Osteoblast (primary cell): ENCODE results near the gene SCN8A. TPM values are rescaled to one million over a fixed set of nuclear protein-coding genes. Genes with fewer than 3 reads are reported as not detected.

Source experiments
- DNase-seq: peaks from one replicate; pipeline ENCODE4 v3.0.0; 2011; ENCODE audit warnings: low spot score, mixed read lengths; ENCODE audit not compliant: insufficient read length; ENCODE audit errors: missing footprints
- H2AFZ ChIP-seq: 2 replicates; pipeline ENCODE4 v1.6.0; 2011; ENCODE audit warnings: mild to moderate bottlenecking, low read length
- H3K27ac ChIP-seq: 2 replicates; pipeline ENCODE4 v1.5.1; 2011; ENCODE audit warnings: mild to moderate bottlenecking, low read depth, low read length, moderate library complexity
- H3K27me3 ChIP-seq: 2 replicates; pipeline ENCODE4 v1.6.0; 2012; ENCODE audit warnings: mild to moderate bottlenecking, control low read depth, inconsistent platforms, low read length, moderate library complexity; ENCODE audit not compliant: insufficient read depth
- H3K36me3 ChIP-seq: 2 replicates; pipeline ENCODE4 v1.5.1; 2011; ENCODE audit warnings: mild to moderate bottlenecking, low read length, control low read depth, moderate library complexity; ENCODE audit not compliant: insufficient read depth
- H3K4me1 ChIP-seq: 2 replicates; pipeline ENCODE4 v1.5.1; 2011; ENCODE audit warnings: mild to moderate bottlenecking, low read length, control low read depth, moderate library complexity; ENCODE audit not compliant: insufficient read depth
- H3K4me2 ChIP-seq: 2 replicates; pipeline ENCODE4 v1.6.0; 2011; ENCODE audit warnings: mild to moderate bottlenecking, low read length; ENCODE audit not compliant: insufficient read depth
- H3K4me3 ChIP-seq: fragments of 200-600 bp; sonication (generic); 3 replicates; pipeline ENCODE4 v1.5.1; 2012; ENCODE audit warnings: mild to moderate bottlenecking, low read length, inconsistent platforms; ENCODE audit not compliant: insufficient read depth
- H3K79me2 ChIP-seq: 2 replicates; pipeline ENCODE4 v1.6.0; 2012; ENCODE audit warnings: mild to moderate bottlenecking, low read length, control low read depth, inconsistent platforms; ENCODE audit not compliant: insufficient read depth
- H3K9me3 ChIP-seq: 2 replicates; pipeline ENCODE4 v1.5.1; 2011; ENCODE audit warnings: low read depth, low read length, control low read depth
- H4K20me1 ChIP-seq: 2 replicates; pipeline ENCODE4 v1.6.0; 2012; ENCODE audit warnings: mild to moderate bottlenecking, low read length, control low read depth; ENCODE audit not compliant: insufficient read depth
- total RNA-seq: library from RNA; depleted of rRNA; stranded (reverse); fragments of >200 nt; gene quantifications from 2 replicates; pipeline ENCODE4 v1.2.3, GENCODE V29; 2012
- TF ChIP-seq, protein P1 (sequence below): IDR thresholded peaks from 2 replicates; pipeline ENCODE4 v1.5.1; 2011; ENCODE audit warnings: mild to moderate bottlenecking, low read depth, low read length, moderate library complexity; ENCODE audit errors: extremely low read depth

The SCN8A gene
- total RNA-seq, 1 donor = 26.4 TPM

DNA sequence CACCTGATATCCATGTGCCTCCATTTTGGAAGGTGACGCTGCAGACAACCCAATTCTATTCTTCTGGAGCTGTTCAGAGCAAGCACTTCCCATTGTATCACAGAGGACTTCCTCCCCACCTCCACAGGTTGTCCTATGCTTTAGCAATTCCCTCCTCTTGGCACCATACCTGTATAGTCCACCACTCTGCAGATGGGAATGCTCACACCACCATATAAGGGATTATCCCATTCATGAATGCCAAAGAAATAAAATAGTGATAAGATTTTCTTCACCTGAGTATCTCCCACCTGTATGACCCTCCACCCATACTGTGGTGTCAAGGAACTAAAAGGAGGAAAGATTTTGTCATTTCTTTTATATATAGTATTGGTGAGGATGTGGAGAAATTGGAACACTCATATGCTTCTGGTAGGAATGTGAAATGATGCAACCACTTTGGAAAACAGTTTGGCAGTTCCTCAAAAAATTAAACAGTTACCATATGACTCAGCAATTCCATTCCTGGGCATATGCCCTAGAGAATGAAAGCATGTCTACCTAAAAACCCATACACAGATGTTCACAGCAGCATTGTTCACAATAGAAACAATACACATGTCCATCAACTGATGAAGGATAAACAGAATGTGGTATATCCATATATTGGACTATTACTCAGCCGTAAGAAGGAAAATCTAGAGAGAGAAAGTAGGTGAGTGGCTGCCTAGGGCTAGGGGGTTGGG is 182.3 kb downstream of the SCN8A start:
- TF ChIP-seq, protein P1, sequence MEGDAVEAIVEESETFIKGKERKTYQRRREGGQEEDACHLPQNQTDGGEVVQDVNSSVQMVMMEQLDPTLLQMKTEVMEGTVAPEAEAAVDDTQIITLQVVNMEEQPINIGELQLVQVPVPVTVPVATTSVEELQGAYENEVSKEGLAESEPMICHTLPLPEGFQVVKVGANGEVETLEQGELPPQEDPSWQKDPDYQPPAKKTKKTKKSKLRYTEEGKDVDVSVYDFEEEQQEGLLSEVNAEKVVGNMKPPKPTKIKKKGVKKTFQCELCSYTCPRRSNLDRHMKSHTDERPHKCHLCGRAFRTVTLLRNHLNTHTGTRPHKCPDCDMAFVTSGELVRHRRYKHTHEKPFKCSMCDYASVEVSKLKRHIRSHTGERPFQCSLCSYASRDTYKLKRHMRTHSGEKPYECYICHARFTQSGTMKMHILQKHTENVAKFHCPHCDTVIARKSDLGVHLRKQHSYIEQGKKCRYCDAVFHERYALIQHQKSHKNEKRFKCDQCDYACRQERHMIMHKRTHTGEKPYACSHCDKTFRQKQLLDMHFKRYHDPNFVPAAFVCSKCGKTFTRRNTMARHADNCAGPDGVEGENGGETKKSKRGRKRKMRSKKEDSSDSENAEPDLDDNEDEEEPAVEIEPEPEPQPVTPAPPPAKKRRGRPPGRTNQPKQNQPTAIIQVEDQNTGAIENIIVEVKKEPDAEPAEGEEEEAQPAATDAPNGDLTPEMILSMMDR = no peak
- H3K27ac ChIP-seq = peak overlapping the region; percentile 19
- peaks cover 11% of the 10 kb centered on the region for H3K4me1 ChIP-seq
- H2AFZ ChIP-seq = no peak overlapping the region
- no peaks in the 10 kb centered on the region for H4K20me1 ChIP-seq
- peaks cover 4% of the 10 kb centered on the region for H3K9me3 ChIP-seq
- peak; percentile 74 for DNase-seq
- H3K27me3 ChIP-seq = no peaks in the 10 kb centered on the region
- peaks cover 40% of the 10 kb centered on the region for H3K36me3 ChIP-seq
- no peak overlapping the region for H3K4me3 ChIP-seq
- no peak overlapping the region for H3K4me2 ChIP-seq
- H3K79me2 ChIP-seq = no peaks in the 10 kb centered on the region

DNA sequence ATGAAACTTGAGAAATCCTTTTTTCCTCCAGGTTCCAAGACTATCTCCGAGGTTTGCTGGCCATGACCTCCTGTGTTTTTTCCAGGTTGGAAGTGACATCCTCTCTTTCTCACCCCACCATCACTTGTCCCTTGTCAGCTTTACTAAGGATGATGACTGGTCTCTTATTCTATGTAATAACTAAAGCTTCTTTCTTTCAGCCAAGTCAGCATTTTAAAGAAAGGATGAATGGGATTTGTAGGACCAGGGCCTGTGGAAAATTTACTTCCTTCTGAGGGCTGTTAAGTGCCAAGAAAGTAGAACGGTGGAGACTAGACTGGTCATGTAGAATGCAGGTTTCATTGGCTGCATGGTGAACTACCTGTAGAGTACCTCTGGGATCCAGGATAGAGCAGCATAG is 183.9 kb downstream of the SCN8A start:
- Histone ChIP-seq H3K4me3 (no peak overlapping the region), H3K79me2 (no peaks in the 10 kb centered on the region), H2AFZ (no peak overlapping the region), H3K4me1 (peaks cover 11% of the 10 kb centered on the region), H3K27ac (no peak overlapping the region), H3K9me3 (peaks cover 4% of the 10 kb centered on the region), H3K36me3 (peaks cover 29% of the 10 kb centered on the region), H3K27me3 (no peaks in the 10 kb centered on the region), H4K20me1 (no peaks in the 10 kb centered on the region), H3K4me2 (no peak overlapping the region)
- no peak for DNase-seq
- TF ChIP-seq, protein P1 = no peak

DNA sequence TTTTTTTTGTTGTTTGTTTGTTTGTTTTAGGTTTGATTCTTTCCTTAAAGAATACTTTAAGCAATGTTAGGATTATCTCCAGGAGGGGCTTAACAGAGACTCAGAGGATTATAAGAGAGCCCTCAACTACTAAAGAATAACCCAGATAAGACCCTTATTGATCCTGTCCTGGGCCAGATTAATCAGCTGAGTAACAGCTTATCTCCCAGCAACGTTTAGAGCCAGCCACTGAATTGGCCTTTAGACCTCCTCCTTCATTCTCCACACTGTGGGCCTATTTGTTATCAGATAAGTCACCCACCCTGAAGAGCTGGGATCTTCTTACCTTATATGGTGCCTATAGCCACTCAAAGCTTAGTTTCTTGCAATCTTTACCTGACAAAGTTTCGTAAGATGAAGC is 186.4 kb downstream of the SCN8A start:
- Histone ChIP-seq H3K4me1 (peaks cover 6% of the 10 kb centered on the region), H3K4me3 (no peak overlapping the region), H3K4me2 (no peak overlapping the region), H3K27me3 (no peaks in the 10 kb centered on the region), H3K79me2 (no peaks in the 10 kb centered on the region), H2AFZ (no peak overlapping the region), H3K36me3 (peaks cover 31% of the 10 kb centered on the region), H3K27ac (no peak overlapping the region), H4K20me1 (no peaks in the 10 kb centered on the region), H3K9me3 (peaks cover 4% of the 10 kb centered on the region)
- DNase-seq = no peak
- TF ChIP-seq, protein P1 = no peak

DNA sequence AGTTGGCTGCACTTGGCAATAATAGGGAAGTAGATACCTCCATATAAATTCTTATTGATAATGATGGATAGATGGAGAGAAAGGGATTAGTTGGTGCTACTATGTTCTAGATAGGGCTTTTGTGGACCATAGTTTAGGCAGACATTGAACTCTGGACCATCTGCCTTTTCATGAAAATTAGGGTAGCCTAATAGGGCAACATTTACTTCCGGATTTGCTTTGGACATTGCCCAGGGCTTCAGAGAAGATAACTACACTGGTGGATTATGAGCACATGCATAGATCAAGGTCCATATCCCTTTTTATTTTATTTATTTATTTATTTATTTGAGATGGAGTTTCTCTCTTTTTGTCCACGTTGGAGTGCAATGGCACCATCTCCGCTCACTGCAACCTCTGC is 186.9 kb downstream of the SCN8A start:
- H3K9me3 ChIP-seq = peaks cover 4% of the 10 kb centered on the region
- H3K79me2 ChIP-seq = no peaks in the 10 kb centered on the region
- H4K20me1 ChIP-seq = no peaks in the 10 kb centered on the region
- H3K4me2 ChIP-seq = no peak overlapping the region
- no peak overlapping the region for H3K27ac ChIP-seq
- H2AFZ ChIP-seq = no peak overlapping the region
- peaks cover 6% of the 10 kb centered on the region for H3K4me1 ChIP-seq
- no peak overlapping the region for H3K4me3 ChIP-seq
- no peaks in the 10 kb centered on the region for H3K27me3 ChIP-seq
- no peak for DNase-seq
- TF ChIP-seq, protein P1 = no peak
- H3K36me3 ChIP-seq = peaks cover 31% of the 10 kb centered on the region
